Activated naive CD4-positive, alpha-beta T cell treated with anti-CD3 and anti-CD28 coated beads for 36 hours (primary cell): ENCODE results near the gene RLBP1. TPM values are rescaled to one million over a fixed set of nuclear protein-coding genes. Genes with fewer than 3 reads are reported as not detected.

Source experiments
- CTCF ChIA-PET: fragments of 350-600 bp; sonication (Branson Sonifier 250); formaldehyde crosslinking; loops from one replicate; lab custom pipeline; 2021; ENCODE audit warnings: antibody characterized with exemption; lab: Charles Lee
- DNase-seq: peaks from one replicate; pipeline ENCODE4 v3.0.0-alpha.2; 2020
- H3K27ac Mint-ChIP-seq: one replicate; pipeline ENCODE4 v1.8.0; 2021; ENCODE audit warnings: mild to moderate bottlenecking, mixed read lengths
- H3K27me3 Mint-ChIP-seq: one replicate; pipeline ENCODE4 v1.8.0; 2021; ENCODE audit warnings: low read depth, mixed read lengths
- H3K36me3 Mint-ChIP-seq: one replicate; pipeline ENCODE4 v1.8.0; 2021; ENCODE audit warnings: low read depth, mixed read lengths
- H3K4me1 Mint-ChIP-seq: one replicate; pipeline ENCODE4 v1.8.0; 2021; ENCODE audit warnings: low read depth, mixed read lengths
- H3K4me3 Mint-ChIP-seq: one replicate; pipeline ENCODE4 v1.8.0; 2021; ENCODE audit warnings: mild to moderate bottlenecking, moderate library complexity, mixed read lengths
- H3K9me3 Mint-ChIP-seq: one replicate; pipeline ENCODE4 v1.8.0; 2021; ENCODE audit warnings: mixed read lengths
- intact Hi-C: fragments of 100-400 bp; cut with micrococcal nuclease; formaldehyde crosslinking; loops from one replicate; pipeline ENCODE4 v1.15.1; 2023
- total RNA-seq, 2 experiments: library from RNA; stranded (reverse); gene quantifications; one replicate each; pipeline ENCODE4 v1.2.3, GENCODE V29; 2021

RLBP1 gene
- total RNA-seq, 2 experiments from 2014 or later = not detected

- H3K27me3 Mint-ChIP-seq = no peaks in the 10 kb centered on the region
- H3K9me3 Mint-ChIP-seq = no peaks in the 10 kb centered on the region
- H3K27ac Mint-ChIP-seq = no peak overlapping the region
- H3K4me1 Mint-ChIP-seq = peaks cover 36% of the 10 kb centered on the region
- CTCF ChIA-PET = interaction anchor here (0.9 to 7.0 kb wide), 3 partner anchors 9 to 271 kb away, joined by 3 to 105 read pairs (median 63); no protein-coding TSS in a partner anchor
- DNase-seq = no peak
- no peak overlapping the region for H3K4me3 Mint-ChIP-seq
- intact Hi-C loops = loop anchor here (2.0 kb wide), 1 partner anchor 47 kb away; no protein-coding TSS in a partner anchor
- peaks cover 26% of the 10 kb centered on the region for H3K36me3 Mint-ChIP-seq
Measured at GRCh38 chr15:89175617-89176191, 45.7 kb downstream of the RLBP1 start.

DNA sequence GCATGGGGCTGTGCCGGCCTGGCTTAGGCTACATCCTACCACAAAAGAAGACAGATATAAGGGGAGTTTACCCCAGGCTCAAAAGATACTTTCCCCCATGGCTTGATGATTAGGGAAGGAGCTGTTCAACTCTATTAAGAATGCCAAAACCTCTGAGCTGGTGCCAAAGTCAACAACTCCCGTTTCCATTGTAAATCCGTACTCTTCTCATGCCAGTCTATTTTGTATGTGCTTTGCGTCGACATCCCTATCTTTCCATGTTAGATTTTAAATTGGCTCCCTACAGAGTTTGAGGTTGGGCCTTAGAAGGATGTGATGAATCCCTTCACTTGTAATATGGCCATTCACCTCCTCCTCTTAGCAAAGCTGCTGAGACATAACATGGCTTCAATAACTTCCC lies 46.9 kb downstream of the RLBP1 start:
- Mint-ChIP-seq H3K4me1 (peaks cover 28% of the 10 kb centered on the region), H3K27me3 (no peaks in the 10 kb centered on the region), H3K4me3 (no peak overlapping the region), H3K9me3 (no peaks in the 10 kb centered on the region), H3K27ac (no peak overlapping the region), H3K36me3 (peaks cover 23% of the 10 kb centered on the region)
- no peak for DNase-seq
- CTCF ChIA-PET = interaction anchor here (1.1 to 7.0 kb wide), 5 partner anchors 8 to 116 kb away, joined by 3 to 105 read pairs (median 5); no protein-coding TSS in a partner anchor
- intact Hi-C loops = no loop called here

DNA sequence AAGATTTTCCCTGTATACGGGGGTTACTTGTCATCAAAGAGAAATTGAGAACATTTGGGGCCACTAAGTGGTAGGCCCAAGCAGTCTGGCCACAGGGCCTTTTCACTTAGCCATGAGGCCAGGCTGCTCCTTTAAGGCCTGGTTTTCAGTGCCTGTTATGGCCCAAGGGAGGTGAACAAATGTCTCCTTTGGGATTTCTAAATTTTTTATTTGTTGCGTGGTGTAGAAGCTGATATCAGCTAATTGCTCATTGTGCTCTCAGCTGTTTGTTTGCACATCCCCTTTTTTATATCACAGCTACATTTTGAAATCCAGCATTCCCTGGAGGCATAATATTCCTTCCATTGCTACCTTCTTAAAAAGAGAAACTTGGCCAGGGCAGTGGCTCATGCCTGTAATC lies 48.5 kb downstream of the RLBP1 start:
- Mint-ChIP-seq H3K27me3 (no peaks in the 10 kb centered on the region), H3K27ac (no peak overlapping the region), H3K36me3 (peaks cover 20% of the 10 kb centered on the region), H3K4me3 (no peak overlapping the region), H3K9me3 (no peaks in the 10 kb centered on the region), H3K4me1 (peaks cover 27% of the 10 kb centered on the region)
- CTCF ChIA-PET = interaction anchor here (0.8 to 7.0 kb wide), 8 partner anchors 20 to 270 kb away, joined by 3 to 105 read pairs (median 3); partner anchors contain the start of gene ABHD2
- intact Hi-C loops = no loop called here
- DNase-seq = no peak

DNA sequence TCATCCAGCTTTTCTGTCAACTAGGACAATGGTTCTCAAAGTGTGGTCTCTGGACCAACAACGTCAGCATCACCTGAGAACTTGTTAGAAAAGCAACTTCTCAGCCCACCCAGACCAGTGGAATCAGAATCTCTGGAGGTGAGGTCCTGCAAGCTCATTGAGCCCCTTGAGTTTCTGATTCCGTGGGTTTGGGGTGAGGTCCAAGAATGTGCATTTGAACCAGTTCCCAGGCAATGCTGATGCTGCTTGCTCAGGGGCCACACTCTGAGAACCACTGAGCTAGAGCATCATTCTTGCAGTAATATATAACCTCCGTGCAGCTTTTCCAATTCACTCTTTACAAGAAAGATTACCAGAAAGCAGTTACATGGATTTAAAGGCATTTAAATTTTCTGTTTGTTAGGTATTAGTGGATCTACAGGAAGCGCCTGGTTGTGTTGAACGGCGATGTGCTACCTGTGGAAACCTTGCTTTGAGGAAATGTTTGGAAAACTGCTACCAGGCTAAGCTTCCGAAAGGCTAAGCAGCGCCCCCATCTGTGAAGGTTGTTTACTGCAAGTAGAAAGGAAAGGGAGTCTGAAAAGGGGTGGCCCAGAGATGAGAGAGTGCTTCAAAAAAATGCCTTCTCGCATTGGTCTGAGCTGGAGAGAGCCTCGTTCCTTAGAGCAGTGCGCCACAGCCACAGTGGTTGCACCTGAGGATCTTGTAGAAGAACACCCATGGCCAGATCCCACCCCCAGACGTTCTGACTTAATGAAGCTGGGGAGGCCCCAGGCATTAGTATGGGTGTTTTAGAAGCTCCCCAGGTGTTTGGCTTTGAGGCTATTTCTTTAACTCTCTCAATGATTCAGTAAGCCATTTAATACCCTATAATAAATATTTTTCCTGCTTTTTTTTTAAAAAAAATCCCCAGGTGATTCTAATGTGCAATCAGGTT lies 50.0 kb downstream of the RLBP1 start:
- H3K9me3 Mint-ChIP-seq = no peaks in the 10 kb centered on the region
- DNase-seq = peak; percentile 68

DNA sequence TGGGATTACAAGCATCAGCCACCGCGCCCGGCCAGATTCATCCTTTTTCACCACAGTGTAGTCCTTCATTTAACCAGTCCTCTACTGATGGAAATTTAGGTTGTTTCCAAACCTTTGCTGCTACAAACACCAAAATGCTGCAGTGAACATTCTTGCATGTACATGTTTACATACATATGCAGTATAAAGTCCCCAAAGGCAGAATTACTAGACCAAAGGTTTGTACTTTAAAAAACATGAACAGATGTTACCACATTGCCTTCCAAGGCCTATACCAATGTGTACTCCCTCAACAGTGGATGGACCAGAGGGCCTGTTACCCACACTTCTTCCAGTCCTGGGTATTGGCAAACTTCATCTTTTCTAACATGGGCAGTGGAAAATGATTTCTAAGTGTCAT lies 51.0 kb downstream of the RLBP1 start:
- H3K4me3 Mint-ChIP-seq = no peak overlapping the region
- H3K9me3 Mint-ChIP-seq = no peaks in the 10 kb centered on the region
- intact Hi-C loops = no loop called here
- no peak for DNase-seq
- peaks cover 40% of the 10 kb centered on the region for H3K4me1 Mint-ChIP-seq
- H3K27me3 Mint-ChIP-seq = no peaks in the 10 kb centered on the region
- H3K27ac Mint-ChIP-seq = no peak overlapping the region
- CTCF ChIA-PET = interaction anchor here (0.8 to 7.0 kb wide), 9 partner anchors 9 to 266 kb away, joined by 3 to 105 read pairs (median 4); no protein-coding TSS in a partner anchor
- peaks cover 3% of the 10 kb centered on the region for H3K36me3 Mint-ChIP-seq

More for the DNA sequence above, 50.0 kb downstream of the RLBP1 start:
- Mint-ChIP-seq H3K4me3 (no peak overlapping the region), H3K27ac (no peak overlapping the region), H3K36me3 (peaks cover 6% of the 10 kb centered on the region), H3K27me3 (no peaks in the 10 kb centered on the region), H3K4me1 (peaks cover 33% of the 10 kb centered on the region)
- CTCF ChIA-PET = interaction anchor here (0.6 to 7.0 kb wide), 28 partner anchors 8 to 292 kb away, joined by 3 to 105 read pairs (median 4); partner anchors contain the start of gene ABHD2
- intact Hi-C loops = no loop called here

DNA sequence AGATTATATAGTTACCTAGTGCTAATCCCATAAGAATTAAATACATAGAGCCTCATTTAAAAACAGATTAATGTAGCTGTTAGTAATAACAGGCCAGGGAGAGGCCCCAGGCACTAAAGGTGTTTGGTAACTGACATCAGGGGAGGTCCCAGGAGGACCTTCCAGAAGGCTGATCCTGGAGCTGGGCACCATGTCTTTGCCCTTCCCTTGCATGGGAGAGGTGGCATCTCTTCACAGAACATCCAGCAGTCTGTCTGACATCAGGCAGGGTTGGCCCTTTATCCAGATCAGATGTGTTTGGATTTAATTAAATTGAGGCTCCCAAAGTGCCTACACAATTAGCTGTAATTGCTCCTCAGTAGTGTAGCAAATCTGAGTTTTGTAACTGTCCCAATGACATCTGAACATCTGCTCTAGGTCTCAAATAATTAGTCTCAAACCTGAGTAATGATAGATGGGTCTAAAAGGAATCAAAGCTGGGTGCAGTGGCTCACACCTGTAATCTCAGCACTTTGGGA lies 53.0 kb downstream of the RLBP1 start:
- H3K4me3 Mint-ChIP-seq = no peak overlapping the region
- CTCF ChIA-PET = interaction anchor here (0.6 to 5.8 kb wide), 12 partner anchors 9 to 262 kb away, joined by 3 to 63 read pairs (median 4); partner anchors contain the start of gene ABHD2
- no peaks in the 10 kb centered on the region for H3K27me3 Mint-ChIP-seq
- no peaks in the 10 kb centered on the region for H3K9me3 Mint-ChIP-seq
- peaks cover 40% of the 10 kb centered on the region for H3K4me1 Mint-ChIP-seq
- H3K36me3 Mint-ChIP-seq = peaks cover 5% of the 10 kb centered on the region
- intact Hi-C loops = loop anchor here (1.0 kb wide), 1 partner anchor 9 kb away; no protein-coding TSS in a partner anchor
- DNase-seq = peak; percentile 14
- H3K27ac Mint-ChIP-seq = peak overlapping the region; percentile 93

DNA sequence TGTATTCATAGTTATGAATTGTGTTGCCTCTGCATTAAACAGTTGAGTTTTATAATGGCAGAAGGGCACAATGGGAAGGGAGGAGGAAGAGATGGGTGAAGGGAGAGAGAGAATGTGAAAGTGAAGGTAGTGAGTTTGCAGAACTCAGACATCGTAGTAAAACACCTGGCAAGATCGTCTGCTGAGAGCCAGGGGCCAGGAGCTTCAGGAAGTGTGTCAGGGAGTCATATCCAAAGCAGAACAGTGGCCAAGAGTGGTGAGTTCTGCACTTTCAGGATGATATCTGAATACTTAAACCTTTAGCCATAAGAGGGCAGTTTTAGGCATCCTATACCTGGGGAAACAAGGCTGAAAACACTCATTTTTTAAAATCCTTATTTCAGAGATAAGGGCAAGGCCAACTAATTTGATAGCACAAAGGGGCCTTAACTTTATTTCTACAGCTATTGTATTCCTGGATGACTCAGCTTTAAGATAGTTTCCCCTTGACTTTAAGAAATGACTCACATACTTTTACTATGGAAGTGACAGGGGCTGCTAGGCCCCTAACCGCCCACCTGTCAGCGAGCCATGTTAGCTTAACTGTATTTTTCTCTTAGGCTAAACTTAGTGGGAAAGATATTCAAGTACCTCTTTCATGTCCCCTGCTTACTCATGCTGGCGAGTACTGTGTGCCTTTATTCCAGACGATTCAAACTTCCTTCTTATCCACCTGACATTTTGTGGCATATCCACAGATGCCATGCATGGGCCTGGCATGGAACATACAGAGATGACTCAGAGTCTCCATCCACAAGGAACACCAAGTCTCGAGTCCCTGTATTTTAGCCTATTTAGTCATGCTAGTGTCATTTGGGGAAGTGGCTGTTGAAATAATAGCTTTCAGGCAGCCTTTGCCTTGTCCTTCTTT lies 53.9 kb downstream of the RLBP1 start:
- intact Hi-C loops = loop anchor here (1.0 kb wide), 4 partner anchors 10 to 76 kb away; no protein-coding TSS in a partner anchor
- Mint-ChIP-seq H3K36me3 (peaks cover 5% of the 10 kb centered on the region), H3K4me3 (peak overlapping the region; percentile 58), H3K4me1 (peaks cover 40% of the 10 kb centered on the region), H3K27ac (peak overlapping the region; percentile 93), H3K27me3 (no peaks in the 10 kb centered on the region), H3K9me3 (no peaks in the 10 kb centered on the region)
- peak; percentile 82 for DNase-seq
- CTCF ChIA-PET = interaction anchor here (0.6 to 5.8 kb wide), 14 partner anchors 9 to 263 kb away, joined by 3 to 63 read pairs (median 5); no protein-coding TSS in a partner anchor

GRCh38 chr15:89165677-89166076 lies 55.7 kb downstream of the RLBP1 start:
- intact Hi-C loops = no loop called here
- Mint-ChIP-seq H3K4me3 (no peak overlapping the region), H3K27me3 (no peaks in the 10 kb centered on the region), H3K36me3 (peaks cover 8% of the 10 kb centered on the region), H3K27ac (peak overlapping the region; percentile 7), H3K4me1 (peaks cover 35% of the 10 kb centered on the region), H3K9me3 (no peaks in the 10 kb centered on the region)
- CTCF ChIA-PET = interaction anchor here (0.7 to 5.8 kb wide), 3 partner anchors 11 to 41 kb away, joined by 3 to 63 read pairs (median 4); no protein-coding TSS in a partner anchor
- DNase-seq = no peak

- Mint-ChIP-seq H3K9me3 (no peaks in the 10 kb centered on the region), H3K27me3 (no peaks in the 10 kb centered on the region), H3K36me3 (peaks cover 7% of the 10 kb centered on the region), H3K4me3 (no peak overlapping the region), H3K27ac (no peak overlapping the region), H3K4me1 (peaks cover 34% of the 10 kb centered on the region)
- intact Hi-C loops = no loop called here
- CTCF ChIA-PET = interaction anchor here (0.6 to 5.8 kb wide), 5 partner anchors 12 to 42 kb away, joined by 3 to 63 read pairs (median 4); no protein-coding TSS in a partner anchor
- no peak for DNase-seq
Measured at GRCh38 chr15:89164712-89165211, 56.6 kb downstream of the RLBP1 start.

DNA sequence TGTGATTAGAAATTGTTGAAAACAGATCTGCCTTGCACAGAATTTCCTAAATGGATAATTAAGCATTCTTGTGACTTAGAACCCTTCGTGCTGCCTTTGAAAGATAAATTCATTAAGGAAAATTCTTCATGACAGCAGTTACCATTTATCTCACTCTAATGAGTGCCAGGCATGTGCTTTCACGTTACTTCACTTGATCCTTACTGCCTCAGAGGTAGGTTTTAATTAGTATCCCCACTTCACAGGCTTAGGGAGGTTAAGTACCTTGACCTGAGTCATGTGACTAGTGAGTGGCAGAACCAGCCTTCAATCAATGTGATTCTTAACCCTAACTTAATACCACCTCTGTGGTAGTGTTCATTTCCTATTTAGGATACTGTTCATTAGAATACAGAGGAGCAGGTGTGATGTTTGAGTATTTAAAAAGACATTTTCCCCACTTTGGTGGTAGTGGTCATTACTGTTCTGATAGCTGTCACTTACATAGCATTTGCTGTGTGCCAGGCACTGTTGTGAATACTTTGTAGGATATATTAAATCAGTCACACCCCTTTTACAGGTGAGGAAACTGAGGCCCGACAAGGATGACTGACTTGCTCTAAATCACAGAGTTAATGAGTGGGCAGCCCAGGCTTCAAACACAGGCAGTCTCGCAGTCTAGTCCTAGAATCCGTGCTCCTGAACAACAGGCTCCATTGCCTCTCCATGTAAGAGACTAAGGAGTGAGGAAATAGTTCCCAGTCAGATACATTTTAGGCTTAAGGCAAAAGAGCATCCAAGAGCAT lies 57.9 kb downstream of the RLBP1 start:
- intact Hi-C loops = no loop called here

More for the DNA sequence above, 57.9 kb downstream of the RLBP1 start:
- Mint-ChIP-seq H3K27me3 (no peaks in the 10 kb centered on the region), H3K27ac (no peak overlapping the region), H3K4me1 (peaks cover 24% of the 10 kb centered on the region), H3K36me3 (peaks cover 6% of the 10 kb centered on the region), H3K4me3 (no peak overlapping the region), H3K9me3 (no peaks in the 10 kb centered on the region)
- CTCF ChIA-PET = no interaction called here
- DNase-seq = no peak
